Activated CD4-positive, alpha-beta memory T cell treated with anti-CD3 and anti-CD28 coated beads for 36 hours (primary cell): ENCODE results near the gene SETDB2. TPM values are rescaled to one million over a fixed set of nuclear protein-coding genes. Genes with fewer than 3 reads are reported as not detected.

Experiments
- CTCF ChIA-PET: fragments of 350-600 bp; sonication (Branson Sonifier 250); formaldehyde crosslinking; loops from one replicate; lab custom pipeline; 2021; ENCODE audit warnings: antibody characterized with exemption, inconsistent platforms; lab: Charles Lee
- POLR2A ChIA-PET: fragments of 350-600 bp; sonication (Branson Sonifier 250); formaldehyde crosslinking; loops from one replicate; lab custom pipeline; 2021; ENCODE audit warnings: antibody characterized with exemption; lab: Charles Lee
- DNase-seq: peaks from one replicate; pipeline ENCODE4 v3.0.0-alpha.2; 2020
- H3K27ac Mint-ChIP-seq: one replicate; pipeline ENCODE4 v1.8.0; 2021; ENCODE audit warnings: mixed read lengths
- H3K27me3 Mint-ChIP-seq: one replicate; pipeline ENCODE4 v1.8.0; 2021; ENCODE audit warnings: mixed read lengths
- H3K36me3 Mint-ChIP-seq: one replicate; pipeline ENCODE4 v1.8.0; 2021; ENCODE audit warnings: mixed read lengths
- H3K4me1 Mint-ChIP-seq: one replicate; pipeline ENCODE4 v1.8.0; 2021; ENCODE audit warnings: low read depth, mixed read lengths
- H3K4me3 Mint-ChIP-seq: one replicate; pipeline ENCODE4 v1.8.0; 2021; ENCODE audit warnings: mild to moderate bottlenecking, mixed read lengths
- H3K9me3 Mint-ChIP-seq: one replicate; pipeline ENCODE4 v1.8.0; 2021; ENCODE audit warnings: mixed read lengths
- intact Hi-C: fragments of 100-400 bp; cut with micrococcal nuclease; formaldehyde crosslinking; loops from one replicate; pipeline ENCODE4 v1.15.1; 2023
- total RNA-seq, 2 experiments: library from RNA; stranded (reverse); gene quantifications; one replicate each; pipeline ENCODE4 v1.2.3, GENCODE V29; 2021

Gene SETDB2
- total RNA-seq, 2 experiments from 2014 or later = 13.9 to 15.9 TPM

GRCh38 chr13:49410477-49410876 is 33.6 kb upstream of the SETDB2 start:
- intact Hi-C loops = no loop called here
- Mint-ChIP-seq H3K9me3 (peaks cover 3% of the 10 kb centered on the region), H3K4me3 (no peak overlapping the region), H3K4me1 (no peaks in the 10 kb centered on the region), H3K27ac (no peak overlapping the region), H3K27me3 (no peaks in the 10 kb centered on the region), H3K36me3 (no peaks in the 10 kb centered on the region)
- ChIA-PET CTCF (no interaction called here), POLR2A (no interaction called here)
- DNase-seq = no peak

GRCh38 chr13:49411353-49411752 is 32.7 kb upstream of the SETDB2 start:
- no peaks in the 10 kb centered on the region for H3K36me3 Mint-ChIP-seq
- CTCF ChIA-PET = no interaction called here
- no peak overlapping the region for H3K27ac Mint-ChIP-seq
- no peaks in the 10 kb centered on the region for H3K27me3 Mint-ChIP-seq
- POLR2A ChIA-PET = no interaction called here
- H3K4me1 Mint-ChIP-seq = no peaks in the 10 kb centered on the region
- intact Hi-C loops = no loop called here
- no peaks in the 10 kb centered on the region for H3K9me3 Mint-ChIP-seq
- no peak for DNase-seq
- no peak overlapping the region for H3K4me3 Mint-ChIP-seq

DNA sequence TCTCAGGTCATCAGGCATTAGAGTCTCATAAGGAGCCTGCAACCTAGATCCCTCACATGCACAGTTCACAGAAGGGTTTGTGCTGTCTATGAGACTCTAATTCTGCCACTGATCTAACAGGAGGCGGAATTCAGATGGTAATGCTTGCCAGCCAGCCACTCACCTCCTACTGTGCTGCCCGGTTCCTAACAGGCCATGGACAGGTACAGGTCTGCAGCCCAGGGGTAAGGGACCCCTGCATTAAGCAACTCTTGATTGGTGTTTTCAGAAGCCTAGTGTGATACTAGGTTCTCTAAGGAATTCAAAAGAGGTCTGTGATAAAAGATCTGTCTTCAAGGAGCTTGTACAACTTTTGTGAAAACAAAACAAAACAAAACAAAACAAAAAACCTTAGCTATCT is 31.3 kb upstream of the SETDB2 start:
- CTCF ChIA-PET = interaction anchor here (0.7 kb wide), 1 partner anchor 191 kb away, joined by 3 read pairs; no protein-coding TSS in a partner anchor

DNA sequence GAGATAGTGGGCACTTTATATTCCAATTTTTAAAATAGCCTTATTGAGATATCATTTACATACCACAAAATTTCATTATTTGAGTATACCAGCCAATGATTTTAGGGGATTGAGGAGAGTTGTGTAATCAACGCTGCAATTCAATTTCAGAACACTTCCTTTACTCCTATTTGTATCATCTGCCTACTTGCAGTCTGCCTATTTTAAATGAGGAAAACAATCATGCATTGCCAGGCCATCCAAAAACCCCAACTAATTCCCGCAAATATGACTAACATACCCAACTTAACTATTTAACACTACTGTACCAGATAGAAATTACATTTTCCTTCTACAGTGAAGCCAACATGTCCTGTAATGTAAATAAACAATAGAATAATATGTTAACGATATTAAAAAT is 26.9 kb upstream of the SETDB2 start:
- no peaks in the 10 kb centered on the region for H3K9me3 Mint-ChIP-seq
- CTCF ChIA-PET = no interaction called here
- DNase-seq = no peak
- H3K27ac Mint-ChIP-seq = no peak overlapping the region
- H3K36me3 Mint-ChIP-seq = no peaks in the 10 kb centered on the region
- intact Hi-C loops = no loop called here
- POLR2A ChIA-PET = no interaction called here
- H3K4me3 Mint-ChIP-seq = no peak overlapping the region
- no peaks in the 10 kb centered on the region for H3K4me1 Mint-ChIP-seq
- no peaks in the 10 kb centered on the region for H3K27me3 Mint-ChIP-seq

More for the DNA sequence above, 31.3 kb upstream of the SETDB2 start:
- Mint-ChIP-seq H3K36me3 (no peaks in the 10 kb centered on the region), H3K4me1 (no peaks in the 10 kb centered on the region), H3K27me3 (no peaks in the 10 kb centered on the region), H3K9me3 (no peaks in the 10 kb centered on the region), H3K27ac (no peak overlapping the region), H3K4me3 (no peak overlapping the region)
- intact Hi-C loops = no loop called here
- no peak for DNase-seq
- POLR2A ChIA-PET = no interaction called here

- no peaks in the 10 kb centered on the region for H3K4me1 Mint-ChIP-seq
- CTCF ChIA-PET = no interaction called here
- no peak overlapping the region for H3K4me3 Mint-ChIP-seq
- H3K27me3 Mint-ChIP-seq = no peaks in the 10 kb centered on the region
- intact Hi-C loops = no loop called here
- POLR2A ChIA-PET = no interaction called here
- H3K36me3 Mint-ChIP-seq = no peaks in the 10 kb centered on the region
- no peak for DNase-seq
- no peak overlapping the region for H3K27ac Mint-ChIP-seq
- no peaks in the 10 kb centered on the region for H3K9me3 Mint-ChIP-seq
Measured at GRCh38 chr13:49418206-49418605, 25.9 kb upstream of the SETDB2 start.

- H3K27ac Mint-ChIP-seq = no peak overlapping the region
Measured at GRCh38 chr13:49419276-49419675, 24.8 kb upstream of the SETDB2 start.

GRCh38 chr13:49421391-49421790 is 22.7 kb upstream of the SETDB2 start:
- Mint-ChIP-seq H3K4me1 (no peaks in the 10 kb centered on the region), H3K4me3 (no peak overlapping the region), H3K27ac (no peak overlapping the region), H3K36me3 (no peaks in the 10 kb centered on the region), H3K9me3 (no peaks in the 10 kb centered on the region), H3K27me3 (no peaks in the 10 kb centered on the region)
- intact Hi-C loops = loop anchor here (1.0 kb wide), 1 partner anchor 186 kb away; no protein-coding TSS in a partner anchor
- POLR2A ChIA-PET = no interaction called here
- peak; percentile 43 for DNase-seq
- CTCF ChIA-PET = no interaction called here

More at GRCh38 chr13:49419276-49419675, 24.8 kb upstream of the SETDB2 start:
- H3K9me3 Mint-ChIP-seq = no peaks in the 10 kb centered on the region
- no peaks in the 10 kb centered on the region for H3K4me1 Mint-ChIP-seq
- intact Hi-C loops = no loop called here
- ChIA-PET POLR2A (no interaction called here), CTCF (no interaction called here)
- no peaks in the 10 kb centered on the region for H3K36me3 Mint-ChIP-seq
- H3K27me3 Mint-ChIP-seq = no peaks in the 10 kb centered on the region
- DNase-seq = no peak
- no peak overlapping the region for H3K4me3 Mint-ChIP-seq

DNA sequence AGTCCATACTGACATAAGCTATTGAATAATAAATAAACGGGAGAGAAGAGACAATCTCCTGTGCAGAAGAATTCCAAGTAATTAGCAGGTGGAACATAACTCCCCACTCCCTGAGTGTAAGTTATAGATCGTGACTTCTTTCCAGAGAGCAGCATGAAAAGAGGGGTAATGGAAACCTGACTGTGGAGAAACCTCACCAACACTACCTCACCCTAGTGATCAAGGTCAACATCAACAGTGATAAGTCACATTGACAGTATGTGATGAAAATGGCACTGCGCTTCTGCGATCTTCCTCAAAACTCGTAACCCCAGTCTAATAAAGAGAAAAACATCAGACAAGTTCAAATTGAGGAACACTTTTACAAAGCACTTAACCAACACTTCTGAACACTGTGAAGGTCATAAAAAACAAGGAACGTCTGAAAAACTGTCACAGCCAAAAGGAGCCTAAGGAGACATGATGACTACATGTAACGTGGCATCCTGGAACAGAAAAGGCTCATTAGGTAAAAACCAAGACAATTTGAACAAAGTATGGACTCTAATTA is 20.0 kb upstream of the SETDB2 start:
- Mint-ChIP-seq H3K36me3 (no peaks in the 10 kb centered on the region), H3K4me3 (no peak overlapping the region), H3K27me3 (no peaks in the 10 kb centered on the region), H3K9me3 (no peaks in the 10 kb centered on the region), H3K27ac (no peak overlapping the region), H3K4me1 (no peaks in the 10 kb centered on the region)
- ChIA-PET CTCF (no interaction called here), POLR2A (no interaction called here)
- DNase-seq = no peak
- intact Hi-C loops = no loop called here

DNA sequence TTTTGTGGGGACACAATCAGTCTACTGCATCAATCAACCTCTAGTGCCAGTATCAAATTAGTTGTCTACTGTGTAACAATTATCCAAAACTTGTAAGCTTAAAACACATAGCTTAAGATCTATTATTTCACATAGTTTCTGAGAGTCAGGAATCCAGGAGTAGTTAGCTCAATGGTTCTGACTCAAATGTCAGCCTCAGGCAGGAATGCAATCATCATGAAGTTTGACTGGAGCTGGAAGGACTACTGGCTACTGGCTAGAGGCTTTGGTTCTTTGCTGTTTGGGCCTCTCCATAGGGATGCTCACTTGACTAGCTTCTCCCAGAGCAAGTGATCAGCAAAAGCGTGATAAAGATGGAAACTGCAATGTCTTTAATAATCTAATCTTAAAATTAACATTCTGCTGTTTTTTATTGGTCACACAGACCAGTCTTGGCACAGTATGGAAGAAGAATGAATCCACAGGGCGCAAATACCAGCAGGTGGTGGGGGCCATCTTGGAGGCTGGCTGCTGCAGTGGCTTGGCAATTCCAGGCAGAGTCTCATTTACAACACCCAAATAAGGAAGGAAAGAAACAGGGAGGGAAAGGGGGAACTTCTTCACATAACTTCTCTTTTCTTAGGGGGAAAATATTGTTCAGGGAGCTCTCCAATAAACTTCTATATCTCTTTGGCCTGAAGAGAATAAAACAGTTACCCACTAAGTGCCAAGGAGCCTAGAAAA is 15.9 kb upstream of the SETDB2 start:
- DNase-seq = no peak
- no peak overlapping the region for H3K4me3 Mint-ChIP-seq
- no peaks in the 10 kb centered on the region for H3K9me3 Mint-ChIP-seq
- CTCF ChIA-PET = no interaction called here
- POLR2A ChIA-PET = no interaction called here
- no peaks in the 10 kb centered on the region for H3K4me1 Mint-ChIP-seq
- H3K27me3 Mint-ChIP-seq = no peaks in the 10 kb centered on the region
- H3K36me3 Mint-ChIP-seq = peaks cover 3% of the 10 kb centered on the region
- intact Hi-C loops = no loop called here
- H3K27ac Mint-ChIP-seq = no peak overlapping the region

GRCh38 chr13:49429121-49429520 is 15.0 kb upstream of the SETDB2 start:
- Mint-ChIP-seq H3K27me3 (no peaks in the 10 kb centered on the region), H3K4me1 (no peaks in the 10 kb centered on the region), H3K27ac (no peak overlapping the region), H3K36me3 (peaks cover 3% of the 10 kb centered on the region), H3K4me3 (no peak overlapping the region), H3K9me3 (no peaks in the 10 kb centered on the region)
- POLR2A ChIA-PET = no interaction called here
- CTCF ChIA-PET = no interaction called here
- DNase-seq = no peak
- intact Hi-C loops = no loop called here

- Mint-ChIP-seq H3K4me3 (no peak overlapping the region), H3K4me1 (peaks cover 10% of the 10 kb centered on the region), H3K36me3 (peaks cover 3% of the 10 kb centered on the region), H3K9me3 (no peaks in the 10 kb centered on the region), H3K27me3 (no peaks in the 10 kb centered on the region), H3K27ac (no peak overlapping the region)
- intact Hi-C loops = no loop called here
- DNase-seq = no peak
- ChIA-PET POLR2A (no interaction called here), CTCF (no interaction called here)
Measured at GRCh38 chr13:49435992-49436391, 8.1 kb upstream of the SETDB2 start.

DNA sequence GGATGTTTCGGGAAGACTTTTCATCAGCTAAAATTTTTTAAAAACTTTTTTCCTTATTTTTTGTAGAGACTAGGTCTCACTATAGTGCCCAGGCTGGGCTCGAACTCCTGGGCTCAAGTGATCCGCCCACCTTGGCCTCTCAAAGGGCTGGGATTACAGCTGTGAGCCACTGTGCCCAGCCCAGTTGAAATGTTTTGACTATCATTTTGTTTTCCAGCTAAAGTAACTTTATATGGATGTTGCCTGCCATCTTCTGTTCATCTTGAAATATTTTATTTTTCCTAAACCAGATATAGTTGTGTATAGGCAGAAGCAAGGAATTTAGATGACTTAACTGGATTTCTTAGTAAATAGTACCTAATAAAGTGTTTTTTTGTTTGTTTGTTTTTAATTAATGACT is 7.2 kb upstream of the SETDB2 start:
- CTCF ChIA-PET = no interaction called here
- intact Hi-C loops = no loop called here
- POLR2A ChIA-PET = no interaction called here
- H3K27ac Mint-ChIP-seq = no peak overlapping the region
- peaks cover 16% of the 10 kb centered on the region for H3K4me1 Mint-ChIP-seq
- peaks cover 3% of the 10 kb centered on the region for H3K36me3 Mint-ChIP-seq
- no peak for DNase-seq
- H3K4me3 Mint-ChIP-seq = no peak overlapping the region
- no peaks in the 10 kb centered on the region for H3K27me3 Mint-ChIP-seq
- no peaks in the 10 kb centered on the region for H3K9me3 Mint-ChIP-seq

DNA sequence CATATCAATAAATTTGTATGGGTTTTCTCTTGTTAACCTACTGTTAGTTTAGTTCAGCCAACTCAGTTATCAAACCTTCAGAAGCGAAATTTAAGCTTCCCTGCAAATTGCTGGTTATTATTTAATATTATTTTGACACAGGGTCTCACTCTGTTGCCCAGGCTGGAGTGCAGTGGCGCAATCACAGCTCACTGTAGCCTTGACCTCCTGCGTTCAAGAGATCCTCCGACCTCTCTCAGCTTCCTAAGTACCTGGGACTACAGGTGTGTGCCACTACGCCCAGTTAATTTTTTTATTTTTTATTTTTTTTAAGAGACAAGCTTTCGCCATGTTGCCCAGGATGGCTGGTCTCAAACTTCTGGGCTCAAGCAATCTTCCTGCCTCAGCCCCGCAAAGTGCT is 6.4 kb upstream of the SETDB2 start:
- H3K36me3 Mint-ChIP-seq = peaks cover 6% of the 10 kb centered on the region
- no peak overlapping the region for H3K27ac Mint-ChIP-seq
- intact Hi-C loops = no loop called here
- ChIA-PET CTCF (no interaction called here), POLR2A (no interaction called here)
- DNase-seq = no peak
- peaks cover 25% of the 10 kb centered on the region for H3K4me1 Mint-ChIP-seq
- H3K9me3 Mint-ChIP-seq = no peaks in the 10 kb centered on the region
- H3K4me3 Mint-ChIP-seq = no peak overlapping the region
- no peaks in the 10 kb centered on the region for H3K27me3 Mint-ChIP-seq
